DOHH2 (cell line): Measurements from ENCODE around the gene MRPL36.

Experiments
- H3F3A ChIP-seq: fragments of 200-600 bp; sonication (generic), shearing (Covaris generic); 2 replicates; pipeline ENCODE4 v1.6.0; 2016; ENCODE audit warnings: antibody characterized with exemption, mild to moderate bottlenecking; ENCODE audit not compliant: control insufficient read depth, insufficient read depth
- H3K27ac ChIP-seq: fragments of 200-600 bp; sonication (generic); 2 replicates; pipeline ENCODE4 v1.5.1; 2014; ENCODE audit warnings: low read depth, mild to moderate bottlenecking, low read length, moderate library complexity
- H3K27me3 ChIP-seq: fragments of 200-600 bp; sonication (generic); 2 replicates; pipeline ENCODE4 v1.6.1; 2014; ENCODE audit warnings: mild to moderate bottlenecking, low read length, mixed read lengths; ENCODE audit not compliant: control insufficient read depth
- H3K36me3 ChIP-seq: fragments of 200-600 bp; sonication (generic); 2 replicates; pipeline ENCODE4 v1.6.1; 2014; ENCODE audit warnings: mild to moderate bottlenecking, low read length, moderate library complexity, mixed read lengths; ENCODE audit not compliant: control insufficient read depth
- H3K4me1 ChIP-seq: fragments of 200-600 bp; sonication (generic); 2 replicates; pipeline ENCODE4 v1.6.1; 2014; ENCODE audit warnings: mild to moderate bottlenecking, low read length, mixed read lengths; ENCODE audit not compliant: control insufficient read depth
- H3K4me2 ChIP-seq: fragments of 200-600 bp; sonication (generic); 2 replicates; pipeline ENCODE4 v1.6.0; 2014; ENCODE audit warnings: mild to moderate bottlenecking, low read length, moderate library complexity
- H3K4me3 ChIP-seq: fragments of 200-600 bp; sonication (generic); 2 replicates; pipeline ENCODE4 v1.5.1; 2014; ENCODE audit warnings: mild to moderate bottlenecking, low read length, mixed read lengths
- H3K79me2 ChIP-seq: fragments of 200-600 bp; sonication (generic); 2 replicates; pipeline ENCODE4 v1.6.1; 2014; ENCODE audit warnings: mild to moderate bottlenecking, low read length, mixed read lengths; ENCODE audit not compliant: control insufficient read depth
- H3K9me2 ChIP-seq: fragments of 200-600 bp; sonication (generic); replicated peaks from 2 replicates; pipeline ENCODE4 v1.6.1; 2014; ENCODE audit warnings: mild to moderate bottlenecking, low read length, mixed read lengths; ENCODE audit not compliant: control insufficient read depth
- H3K9me3 ChIP-seq: fragments of 200-600 bp; sonication (generic); 2 replicates; pipeline ENCODE4 v1.6.1; 2014; ENCODE audit warnings: antibody characterized with exemption, low read length, mixed read lengths; ENCODE audit not compliant: control insufficient read depth, insufficient read depth
- H4K20me1 ChIP-seq: fragments of 200-600 bp; sonication (generic); 2 replicates; pipeline ENCODE4 v1.6.0; 2014; ENCODE audit warnings: low read depth, mild to moderate bottlenecking, antibody characterized with exemption, low read length, moderate library complexity; ENCODE audit not compliant: control insufficient read depth, insufficient read depth
- EZH2phosphoT487 ChIP-seq: fragments of 200-600 bp; sonication (generic); IDR thresholded peaks from 2 replicates; pipeline ENCODE4 v1.6.1; 2017; ENCODE audit warnings: borderline replicate concordance, mild to moderate bottlenecking, antibody characterized with exemption, low read length, moderate library complexity, mixed read lengths
- TF ChIP-seq, protein P1 (sequence below): fragments of 200-600 bp; sonication (generic); IDR thresholded peaks from one replicate; pipeline ENCODE4 v1.5.1; 2014; ENCODE audit warnings: antibody characterized with exemption, mild to moderate bottlenecking, low read depth, low read length; ENCODE audit not compliant: poor library complexity, severe bottlenecking

The MRPL36 gene

DNA sequence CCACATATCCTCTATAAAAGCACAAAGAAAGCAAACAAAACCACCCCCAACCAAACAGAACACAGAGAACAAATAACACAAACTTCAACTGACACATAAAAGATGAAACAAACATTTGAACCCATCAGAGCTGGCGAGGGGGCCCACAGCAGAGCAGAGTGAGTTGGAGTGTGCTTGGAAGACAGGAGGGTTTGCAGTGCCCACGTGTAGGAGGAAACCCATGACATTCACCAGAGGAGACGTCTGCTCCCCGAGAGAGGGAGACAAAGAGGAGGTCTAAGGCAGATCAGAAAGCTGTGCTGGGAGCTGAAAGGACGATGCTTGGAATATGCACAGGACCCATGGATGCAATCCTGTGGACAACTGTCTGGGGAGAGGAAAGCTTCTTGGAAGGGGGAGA is 27.0 kb downstream of the MRPL36 start:
- Histone ChIP-seq H3K4me3 (no peak overlapping the region), H4K20me1 (no peaks in the 10 kb centered on the region), H3F3A (no peaks in the 10 kb centered on the region), H3K9me3 (no peaks in the 10 kb centered on the region), H3K36me3 (no peaks in the 10 kb centered on the region), H3K4me1 (peaks cover 12% of the 10 kb centered on the region), H3K27ac (no peak overlapping the region), H3K27me3 (no peaks in the 10 kb centered on the region), H3K9me2 (no peaks in the 10 kb centered on the region), H3K79me2 (no peaks in the 10 kb centered on the region), H3K4me2 (0 out of 2 replicates have a peak overlapping the region, but pooled peaks have one; percentile 2)
- TF ChIP-seq EZH2phosphoT487, result no peak
- TF ChIP-seq, protein P1, sequence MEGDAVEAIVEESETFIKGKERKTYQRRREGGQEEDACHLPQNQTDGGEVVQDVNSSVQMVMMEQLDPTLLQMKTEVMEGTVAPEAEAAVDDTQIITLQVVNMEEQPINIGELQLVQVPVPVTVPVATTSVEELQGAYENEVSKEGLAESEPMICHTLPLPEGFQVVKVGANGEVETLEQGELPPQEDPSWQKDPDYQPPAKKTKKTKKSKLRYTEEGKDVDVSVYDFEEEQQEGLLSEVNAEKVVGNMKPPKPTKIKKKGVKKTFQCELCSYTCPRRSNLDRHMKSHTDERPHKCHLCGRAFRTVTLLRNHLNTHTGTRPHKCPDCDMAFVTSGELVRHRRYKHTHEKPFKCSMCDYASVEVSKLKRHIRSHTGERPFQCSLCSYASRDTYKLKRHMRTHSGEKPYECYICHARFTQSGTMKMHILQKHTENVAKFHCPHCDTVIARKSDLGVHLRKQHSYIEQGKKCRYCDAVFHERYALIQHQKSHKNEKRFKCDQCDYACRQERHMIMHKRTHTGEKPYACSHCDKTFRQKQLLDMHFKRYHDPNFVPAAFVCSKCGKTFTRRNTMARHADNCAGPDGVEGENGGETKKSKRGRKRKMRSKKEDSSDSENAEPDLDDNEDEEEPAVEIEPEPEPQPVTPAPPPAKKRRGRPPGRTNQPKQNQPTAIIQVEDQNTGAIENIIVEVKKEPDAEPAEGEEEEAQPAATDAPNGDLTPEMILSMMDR, result peak; percentile 44

DNA sequence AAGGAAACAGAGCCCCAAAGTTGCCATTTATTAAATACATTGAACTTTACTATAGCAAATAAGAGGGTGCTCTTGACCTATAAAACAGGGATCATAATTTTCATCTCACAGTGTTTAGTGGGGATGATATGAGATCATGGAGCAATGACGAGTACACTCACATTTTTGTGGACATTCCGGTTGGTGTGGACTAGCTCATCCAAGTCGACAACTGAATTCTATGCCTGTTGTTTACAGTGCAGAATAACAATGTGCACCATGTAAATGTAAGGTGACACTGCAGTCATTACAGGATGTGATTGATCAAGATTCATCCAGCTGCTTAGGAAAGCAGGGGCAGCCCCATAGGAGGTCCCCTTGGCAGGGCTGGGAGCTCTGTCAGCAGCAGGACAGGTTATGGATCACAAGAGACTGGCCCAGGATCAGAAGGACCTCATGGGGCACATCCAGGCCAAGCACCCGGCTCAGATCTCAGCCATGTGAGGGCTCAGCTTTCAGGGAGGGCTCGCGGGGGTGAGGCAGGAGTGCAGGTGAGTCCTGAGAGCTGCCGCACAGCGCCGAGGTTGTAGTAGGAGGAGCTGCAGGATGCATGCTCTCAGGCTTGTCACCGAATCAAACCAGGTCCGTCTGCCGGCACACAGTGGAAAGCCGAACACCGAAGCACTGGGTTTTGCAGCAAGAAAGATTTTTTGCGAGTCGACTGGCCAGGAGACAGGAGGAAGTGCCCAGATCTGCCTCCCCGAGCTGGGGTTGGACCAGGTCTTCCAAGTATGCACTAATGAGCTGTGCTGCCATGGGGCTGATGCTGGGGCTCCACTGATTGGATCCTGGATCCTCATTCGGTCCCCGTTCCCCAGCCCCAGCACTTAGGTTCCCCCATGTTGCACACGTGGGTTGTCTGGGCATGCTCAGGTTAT is 28.2 kb downstream of the MRPL36 start:
- Histone ChIP-seq H3K4me2 (no peak overlapping the region), H4K20me1 (no peaks in the 10 kb centered on the region), H3K27ac (no peak overlapping the region), H3K36me3 (no peaks in the 10 kb centered on the region), H3F3A (no peaks in the 10 kb centered on the region), H3K9me2 (no peaks in the 10 kb centered on the region), H3K79me2 (no peaks in the 10 kb centered on the region), H3K4me1 (peaks cover 15% of the 10 kb centered on the region), H3K9me3 (no peaks in the 10 kb centered on the region), H3K27me3 (no peaks in the 10 kb centered on the region), H3K4me3 (no peak overlapping the region)
- TF ChIP-seq EZH2phosphoT487, result no peak
- TF ChIP-seq, protein P1, result no peak

DNA sequence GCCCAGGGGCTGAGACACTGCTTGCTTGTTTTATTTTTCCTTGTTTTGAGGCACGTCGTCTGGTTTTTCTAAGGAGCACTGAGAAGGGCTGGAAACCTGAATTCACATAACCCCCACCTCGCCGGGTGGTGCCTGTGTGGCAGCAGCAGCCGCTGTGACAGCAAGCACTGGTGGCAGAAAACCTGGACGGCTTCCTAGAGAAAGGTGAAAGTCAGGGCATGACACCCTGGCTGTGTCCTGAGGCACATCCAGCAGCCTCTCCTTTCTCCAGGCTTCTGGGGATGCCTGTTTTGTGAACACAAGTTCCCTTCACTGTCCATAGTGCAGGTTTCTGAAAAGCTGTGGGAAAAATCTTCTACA is 29.2 kb downstream of the MRPL36 start:
- no peak overlapping the region for H3K4me3 ChIP-seq
- no peak for TF ChIP-seq EZH2phosphoT487
- TF ChIP-seq, protein P1, result no peak
- peaks cover 24% of the 10 kb centered on the region for H3K4me1 ChIP-seq
- H3K9me2 ChIP-seq, result no peaks in the 10 kb centered on the region
- H4K20me1 ChIP-seq, result no peaks in the 10 kb centered on the region
- no peaks in the 10 kb centered on the region for H3K9me3 ChIP-seq
- no peak overlapping the region for H3K4me2 ChIP-seq
- no peaks in the 10 kb centered on the region for H3K27me3 ChIP-seq
- H3K79me2 ChIP-seq, result no peaks in the 10 kb centered on the region
- no peak overlapping the region for H3K27ac ChIP-seq
- H3K36me3 ChIP-seq, result no peaks in the 10 kb centered on the region
- H3F3A ChIP-seq, result no peaks in the 10 kb centered on the region
